HepG2 (cell line): ENCODE data around the gene CLUH. TPM values are rescaled to one million over a fixed set of nuclear protein-coding genes. Genes with fewer than 3 reads are reported as not detected.

ENCODE experiments used
- ATAC-seq: fragments of 200-7000 bp; cut with Tn5 transposase; 3 replicates; pipeline ENCODE4 v1.9.1; 2020; ENCODE audit warnings: mild to moderate bottlenecking, moderate library complexity
- BruUV-seq: library from RNA; stranded (reverse); fragments of 400-500 nt; replicated peaks from 2 replicates; lab custom pipeline; 2021; lab: Mats Ljungman, UMichigan
- CTCF ChIA-PET: fragments of 300-600 bp; formaldehyde crosslinking; extraction: SDS; loops from one replicate; lab custom pipeline; 2021; ENCODE audit warnings: low total read pairs, inconsistent platforms, low intra/inter-chr PET ratio; lab: Yijun Ruan, JAX
- POLR2A ChIA-PET: fragments of 350-600 bp; sonication (Branson Sonifier 250); formaldehyde crosslinking; loops from one replicate; lab custom pipeline; 2020; ENCODE audit warnings: antibody characterized with exemption, inconsistent platforms; lab: Yijun Ruan, JAX
- DNase-seq: peaks from one replicate; pipeline ENCODE4 v3.0.0-alpha.2; 2015; ENCODE audit warnings: low spot score
- FAIRE-seq: peaks from 3 replicates; lab custom pipeline; 2011; peaks lifted over from hg19 to GRCh38; lab: Jason Lieb, UNC
- H2AFZ ChIP-seq: one replicate; pipeline ENCODE4 v1.6.1; 2011; ENCODE audit warnings: low read length, inconsistent platforms
- H3K27ac ChIP-seq: fragments of 300-600 bp; 3 replicates; pipeline ENCODE4 v1.8.0; 2011; ENCODE audit warnings: mixed run types, mild to moderate bottlenecking, mixed read lengths, low read length, inconsistent platforms; ENCODE audit not compliant: insufficient read depth; ENCODE audit errors: extremely low read length
- H3K27me3 ChIP-seq, 2 experiments: fragments of 200-600 bp in 1 of 2; 2 replicates in 1 of 2; 3 replicates in 1 of 2; pipeline versions ENCODE4 v1.6.0 to v1.8.0; 2011; ENCODE audit warnings: low read length in 2 of 2, mild to moderate bottlenecking in 2 of 2, moderate library complexity in 2 of 2, inconsistent platforms in 1 of 2; ENCODE audit not compliant: insufficient read depth in 2 of 2, control insufficient read depth in 1 of 2
- H3K36me3 ChIP-seq, 2 experiments: fragments of 200-600 bp in 1 of 2; replicated peaks in 1 of 2; 2 replicates in 1 of 2; 3 replicates in 1 of 2; pipeline versions ENCODE4 v1.5.1 to v1.8.0; 2011; ENCODE audit warnings: low read length in 2 of 2, inconsistent platforms in 1 of 2; ENCODE audit not compliant: insufficient read depth in 2 of 2, control insufficient read depth in 1 of 2
- H3K4me1 ChIP-seq: 2 replicates; pipeline ENCODE4 v1.5.1; 2012; ENCODE audit warnings: low read length, inconsistent platforms; ENCODE audit not compliant: insufficient read depth
- H3K4me2 ChIP-seq: 2 replicates; pipeline ENCODE4 v1.6.0; 2011; ENCODE audit warnings: low read depth, low read length, inconsistent platforms
- H3K4me3 ChIP-seq, 3 experiments: fragments of 200-600 bp in 1 of 3; sonication (generic), shearing (Covaris generic) in 1 of 3; replicated peaks in 1 of 3; 2 replicates each; pipeline ENCODE4 v1.5.1; 2011 to 2016; ENCODE audit warnings: low read length in 3 of 3, inconsistent platforms in 2 of 3, low read depth in 2 of 3, mild to moderate bottlenecking in 2 of 3, control low read depth in 1 of 3, mixed read lengths in 1 of 3; ENCODE audit not compliant: insufficient read depth in 1 of 3
- H3K79me2 ChIP-seq: one replicate; pipeline ENCODE4 v1.6.1; 2011; ENCODE audit warnings: low read length, inconsistent platforms; ENCODE audit not compliant: insufficient read depth
- H3K9ac ChIP-seq: 2 replicates; pipeline ENCODE4 v1.6.0; 2011; ENCODE audit warnings: mild to moderate bottlenecking, low read depth, low read length, inconsistent platforms; ENCODE audit not compliant: insufficient read depth
- H3K9me3 ChIP-seq: 2 replicates; pipeline ENCODE4 v1.5.1; 2012; ENCODE audit warnings: mild to moderate bottlenecking, low read length
- H4K20me1 ChIP-seq: 2 replicates; pipeline ENCODE4 v1.6.0; 2011; ENCODE audit warnings: inconsistent platforms, mild to moderate bottlenecking, low read length, moderate library complexity; ENCODE audit not compliant: insufficient read depth
- JUND ChIP-seq: sonication (generic); formaldehyde crosslinking; IDR thresholded peaks from 2 replicates; pipeline ENCODE4 v1.8.0; 2022; ENCODE audit warnings: mild to moderate bottlenecking, missing genetic modification reagents
- SP5 ChIP-seq: IDR thresholded peaks from 2 replicates; pipeline ENCODE4 v1.6.1; 2016; ENCODE audit warnings: low read depth, borderline replicate concordance
- SRF ChIP-seq: IDR thresholded peaks from 2 replicates; pipeline ENCODE4 v1.6.1; 2011; ENCODE audit warnings: mild to moderate bottlenecking, low read depth, low read length, moderate library complexity
- ZFP36L1 ChIP-seq: sonication (generic); formaldehyde crosslinking; IDR thresholded peaks from 2 replicates; pipeline ENCODE4 v1.8.0; 2022; ENCODE audit warnings: mild to moderate bottlenecking, missing genetic modification reagents, moderate library complexity
- ZFYVE20 ChIP-seq: sonication (generic); formaldehyde crosslinking; IDR thresholded peaks from 2 replicates; pipeline ENCODE4 v1.8.0; 2023; ENCODE audit warnings: low read depth, mild to moderate bottlenecking, moderate library complexity, missing genetic modification reagents, borderline replicate concordance
- ZNF317 ChIP-seq: sonication (generic); formaldehyde crosslinking; IDR thresholded peaks from 2 replicates; pipeline ENCODE4 v1.5.0; 2020; ENCODE audit warnings: mild to moderate bottlenecking, missing genetic modification reagents
- ZNF367 ChIP-seq: sonication (generic); formaldehyde crosslinking; IDR thresholded peaks from 2 replicates; pipeline ENCODE4 v1.4.0; 2020; ENCODE audit warnings: missing genetic modification reagents, borderline replicate concordance
- ZNF446 ChIP-seq: sonication (generic); formaldehyde crosslinking; IDR thresholded peaks from 2 replicates; pipeline ENCODE4 v1.5.0; 2020; ENCODE audit warnings: mild to moderate bottlenecking, missing genetic modification reagents
- ZNF670 ChIP-seq: sonication (generic); formaldehyde crosslinking; IDR thresholded peaks from 2 replicates; pipeline ENCODE4 v1.8.0; 2022; ENCODE audit warnings: mild to moderate bottlenecking, missing genetic modification reagents, borderline replicate concordance
- ZSCAN25 ChIP-seq: sonication (generic); formaldehyde crosslinking; IDR thresholded peaks from 2 replicates; pipeline ENCODE4 v1.8.0; 2022; ENCODE audit warnings: mild to moderate bottlenecking, missing genetic modification reagents
- WGBS: methylation state at CpG from one replicate; pipeline ENCODE4 v1.1.6; 2017; ENCODE audit warnings: low lambda C conversion rate; 5-methylcytosine and 5-hydroxymethylcytosine counted together
- in situ Hi-C: cut with HindIII; loops from 2 replicates; pipeline ENCODE4 v1.10.0; 2017; ENCODE audit warnings: low pct_unique_long_range_greater_than_20kb; ENCODE audit not compliant: extremely low pct_ligation_motif_present
- intact Hi-C: fragments of 100-400 bp; cut with micrococcal nuclease; formaldehyde crosslinking; loops from one replicate; pipeline ENCODE4 v1.10.0; 2022; ENCODE audit not compliant: unreplicated experiment
- polyA plus RNA-seq, 8 experiments: library from polyadenylated mRNA; depleted of rRNA in 3 of 8; stranded (reverse) in 7 of 8; unstranded in 1 of 8; fragments of >200 nt; fragmentation: Illumina TruSeq in 4 of 8; extraction: Trizol in 4 of 8; gene quantifications; 2 replicates each; pipeline versions ENCODE4 v1.2.1 to v1.2.3, GENCODE V29; 2011 to 2016; ENCODE audit warnings: low read depth in 4 of 8, missing spikeins in 1 of 8, mixed read lengths in 1 of 8; ENCODE audit not compliant: insufficient read depth in 1 of 8
- total RNA-seq, 5 experiments: library from RNA; depleted of rRNA; stranded (reverse); fragments of >200 nt; fragmentation: Illumina TruSeq; extraction: Trizol; gene quantifications; 2 replicates each; pipeline ENCODE4 v1.2.3, GENCODE V29; 2016; ENCODE audit warnings: low read depth in 1 of 5
- TF ChIP-seq, protein P1 (sequence below): sonication (generic); formaldehyde crosslinking; IDR thresholded peaks from 2 replicates; pipeline ENCODE4 v1.4.0; 2020; ENCODE audit warnings: missing genetic modification reagents, borderline replicate concordance
- TF ChIP-seq, protein P2 (sequence below): sonication (generic); formaldehyde crosslinking; IDR thresholded peaks from 2 replicates; pipeline ENCODE4 v1.4.0; 2020; ENCODE audit warnings: missing genetic modification reagents, borderline replicate concordance
- TF ChIP-seq, protein P3 (sequence below): sonication (generic); formaldehyde crosslinking; IDR thresholded peaks from 2 replicates; pipeline ENCODE4 v1.8.0; 2022; ENCODE audit warnings: mild to moderate bottlenecking, missing genetic modification reagents, moderate library complexity

CLUH gene
- total and polyA plus RNA-seq, 2 of the 13 experiments (the other 11 are each of a cell fraction or from before 2014, with no cell fraction given): 30.9 to 60.5 TPM

DNA sequence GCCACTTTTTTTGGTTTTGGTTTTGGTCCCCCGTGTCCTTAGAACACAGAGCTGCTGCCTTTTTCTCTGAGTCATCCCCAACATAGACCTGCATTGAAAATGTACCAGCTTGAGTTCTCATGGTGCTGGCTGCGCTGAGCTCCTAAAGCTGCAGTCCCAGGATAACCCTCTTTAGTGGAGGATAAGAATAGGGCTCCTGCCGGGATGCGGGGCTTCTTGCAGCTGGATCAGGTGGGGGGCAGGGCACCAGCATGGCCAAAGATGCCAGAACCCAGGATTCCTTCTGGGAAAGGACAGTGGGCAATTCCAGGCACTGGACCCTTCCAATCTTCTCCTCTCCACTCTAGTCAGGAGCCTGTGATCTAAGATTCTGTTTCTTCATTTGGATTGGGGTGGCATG, 8.3 kb upstream of the CLUH start (continued):
- TF ChIP-seq ZFYVE20 (CRISPR knock-in tag) (no peak), ZNF670 (CRISPR knock-in tag) (no peak)

DNA sequence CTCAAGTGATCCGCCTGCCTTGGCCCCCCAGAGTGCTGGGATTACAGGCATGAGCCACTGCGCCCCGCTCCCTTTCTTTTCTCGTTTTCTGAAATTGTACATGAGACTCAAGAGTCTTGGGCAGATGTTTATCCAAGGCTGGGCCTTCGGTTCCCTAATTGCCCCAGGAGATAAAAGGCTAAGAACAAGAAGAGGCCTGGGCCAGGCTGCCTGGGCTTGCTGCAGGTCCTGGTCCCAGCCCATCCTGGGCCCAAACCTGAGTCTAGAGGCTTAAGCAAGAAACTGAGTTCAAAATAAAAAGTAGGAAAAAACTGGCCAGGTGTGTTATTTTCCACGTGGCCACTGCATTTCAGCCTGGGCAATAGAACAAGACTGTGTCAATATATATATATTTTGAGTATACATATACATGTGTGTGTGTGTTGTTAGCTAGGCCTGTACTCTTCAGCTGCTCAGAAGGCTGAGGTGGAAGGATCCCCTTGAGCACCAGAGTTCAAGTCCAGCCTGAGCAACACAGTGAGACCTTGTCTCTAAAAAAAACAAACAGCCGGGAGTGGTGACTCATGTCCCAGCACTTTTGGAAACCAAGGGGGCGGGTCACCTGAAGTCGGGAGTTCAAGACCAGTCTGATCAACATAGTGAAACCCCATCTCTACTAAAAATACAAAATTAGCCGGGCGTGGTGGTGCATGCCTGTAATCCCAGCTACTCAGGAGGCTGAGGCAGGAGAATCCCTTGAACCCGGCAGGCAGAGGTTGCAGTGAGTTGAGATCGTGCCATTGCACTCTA, 6.8 kb upstream of the CLUH start:
- Histone ChIP-seq H3K4me3 (no peak overlapping the region), H3K27me3 (peaks cover 7 to 10% of the 10 kb centered on the region in 2 experiments; a peak in 3 of 5 replicates), H3K4me2 (no peak overlapping the region), H3K27ac (no peak overlapping the region), H4K20me1 (no peaks in the 10 kb centered on the region), H3K9me3 (no peaks in the 10 kb centered on the region), H3K36me3 (no peaks in the 10 kb centered on the region), H3K4me1 (peaks cover 20% of the 10 kb centered on the region), H3K9ac (no peak overlapping the region), H3K79me2 (no peaks in the 10 kb centered on the region), H2AFZ (no peak overlapping the region)
- no peak for FAIRE-seq
- CTCF ChIA-PET: no interaction called here
- ATAC-seq: peak; percentile 34
- BruUV-seq: no TSS peak
- POLR2A ChIA-PET: no interaction called here
- peak; percentile 50 for DNase-seq
- intact Hi-C loops: no loop called here
- 34% methylated on average over 13 of the region's 13 CpGs for WGBS
- in situ Hi-C loops: no loop called here
- 0 out of 2 replicates have a peak, but pooled peaks have one; percentile 19 for TF ChIP-seq SP5 (CRISPR knock-in tag)
- no peak for TF ChIP-seq ZFP36L1 (CRISPR knock-in tag)
- TF ChIP-seq, protein P1, sequence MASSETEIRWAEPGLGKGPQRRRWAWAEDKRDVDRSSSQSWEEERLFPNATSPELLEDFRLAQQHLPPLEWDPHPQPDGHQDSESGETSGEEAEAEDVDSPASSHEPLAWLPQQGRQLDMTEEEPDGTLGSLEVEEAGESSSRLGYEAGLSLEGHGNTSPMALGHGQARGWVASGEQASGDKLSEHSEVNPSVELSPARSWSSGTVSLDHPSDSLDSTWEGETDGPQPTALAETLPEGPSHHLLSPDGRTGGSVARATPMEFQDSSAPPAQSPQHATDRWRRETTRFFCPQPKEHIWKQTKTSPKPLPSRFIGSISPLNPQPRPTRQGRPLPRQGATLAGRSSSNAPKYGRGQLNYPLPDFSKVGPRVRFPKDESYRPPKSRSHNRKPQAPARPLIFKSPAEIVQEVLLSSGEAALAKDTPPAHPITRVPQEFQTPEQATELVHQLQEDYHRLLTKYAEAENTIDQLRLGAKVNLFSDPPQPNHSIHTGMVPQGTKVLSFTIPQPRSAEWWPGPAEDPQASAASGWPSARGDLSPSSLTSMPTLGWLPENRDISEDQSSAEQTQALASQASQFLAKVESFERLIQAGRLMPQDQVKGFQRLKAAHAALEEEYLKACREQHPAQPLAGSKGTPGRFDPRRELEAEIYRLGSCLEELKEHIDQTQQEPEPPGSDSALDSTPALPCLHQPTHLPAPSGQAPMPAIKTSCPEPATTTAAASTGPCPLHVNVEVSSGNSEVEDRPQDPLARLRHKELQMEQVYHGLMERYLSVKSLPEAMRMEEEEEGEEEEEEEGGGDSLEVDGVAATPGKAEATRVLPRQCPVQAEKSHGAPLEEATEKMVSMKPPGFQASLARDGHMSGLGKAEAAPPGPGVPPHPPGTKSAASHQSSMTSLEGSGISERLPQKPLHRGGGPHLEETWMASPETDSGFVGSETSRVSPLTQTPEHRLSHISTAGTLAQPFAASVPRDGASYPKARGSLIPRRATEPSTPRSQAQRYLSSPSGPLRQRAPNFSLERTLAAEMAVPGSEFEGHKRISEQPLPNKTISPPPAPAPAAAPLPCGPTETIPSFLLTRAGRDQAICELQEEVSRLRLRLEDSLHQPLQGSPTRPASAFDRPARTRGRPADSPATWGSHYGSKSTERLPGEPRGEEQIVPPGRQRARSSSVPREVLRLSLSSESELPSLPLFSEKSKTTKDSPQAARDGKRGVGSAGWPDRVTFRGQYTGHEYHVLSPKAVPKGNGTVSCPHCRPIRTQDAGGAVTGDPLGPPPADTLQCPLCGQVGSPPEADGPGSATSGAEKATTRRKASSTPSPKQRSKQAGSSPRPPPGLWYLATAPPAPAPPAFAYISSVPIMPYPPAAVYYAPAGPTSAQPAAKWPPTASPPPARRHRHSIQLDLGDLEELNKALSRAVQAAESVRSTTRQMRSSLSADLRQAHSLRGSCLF (CRISPR knock-in tag): no peak
- TF ChIP-seq ZNF367 (CRISPR knock-in tag): no peak
- no peak for TF ChIP-seq ZNF446 (CRISPR knock-in tag)
- TF ChIP-seq ZSCAN25 (CRISPR knock-in tag): no peak
- peak; percentile 17; the same call in 1 of the 2 replicates for TF ChIP-seq JUND (CRISPR knock-in tag)
- TF ChIP-seq, protein P2, sequence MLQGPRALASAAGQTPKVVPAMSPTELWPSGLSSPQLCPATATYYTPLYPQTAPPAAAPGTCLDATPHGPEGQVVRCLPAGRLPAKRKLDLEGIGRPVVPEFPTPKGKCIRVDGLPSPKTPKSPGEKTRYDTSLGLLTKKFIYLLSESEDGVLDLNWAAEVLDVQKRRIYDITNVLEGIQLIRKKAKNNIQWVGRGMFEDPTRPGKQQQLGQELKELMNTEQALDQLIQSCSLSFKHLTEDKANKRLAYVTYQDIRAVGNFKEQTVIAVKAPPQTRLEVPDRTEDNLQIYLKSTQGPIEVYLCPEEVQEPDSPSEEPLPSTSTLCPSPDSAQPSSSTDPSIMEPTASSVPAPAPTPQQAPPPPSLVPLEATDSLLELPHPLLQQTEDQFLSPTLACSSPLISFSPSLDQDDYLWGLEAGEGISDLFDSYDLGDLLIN: no peak
- TF ChIP-seq SRF: no peak
- TF ChIP-seq, protein P3, sequence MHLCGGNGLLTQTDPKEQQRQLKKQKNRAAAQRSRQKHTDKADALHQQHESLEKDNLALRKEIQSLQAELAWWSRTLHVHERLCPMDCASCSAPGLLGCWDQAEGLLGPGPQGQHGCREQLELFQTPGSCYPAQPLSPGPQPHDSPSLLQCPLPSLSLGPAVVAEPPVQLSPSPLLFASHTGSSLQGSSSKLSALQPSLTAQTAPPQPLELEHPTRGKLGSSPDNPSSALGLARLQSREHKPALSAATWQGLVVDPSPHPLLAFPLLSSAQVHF (CRISPR knock-in tag): no peak
- no peak for TF ChIP-seq ZNF317 (CRISPR knock-in tag)
